Measurements from ENCODE around the gene HOXA6.

The HOXA6 gene

DNA sequence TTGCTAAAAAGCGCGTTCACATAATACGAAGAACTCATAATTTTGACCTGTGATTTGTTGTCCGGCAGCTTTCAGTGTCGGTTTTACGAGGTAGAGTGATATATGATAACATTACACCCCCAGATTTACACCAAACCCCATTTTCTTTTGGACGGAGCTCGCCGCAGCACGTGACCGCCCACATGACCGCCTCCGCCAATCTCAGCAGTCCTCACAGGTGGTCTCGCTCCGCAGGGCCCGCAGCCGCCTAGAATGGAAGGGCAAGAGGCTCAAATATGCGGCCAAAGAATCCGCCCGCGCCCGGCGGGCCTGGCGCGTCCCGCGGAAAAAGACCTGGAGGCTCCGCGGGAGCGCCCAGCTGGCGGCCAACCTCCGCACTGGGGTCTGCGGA lies 8.9 kb upstream of the HOXA6 start, which contains the start of gene HOXA7:
HOXA7 (minus strand) TSS at position 168 of the 391 bp plus-strand sequence; CDS start at position 38, 130 bp downstream.
- no peak for TF ChIP-seq POLR2AphosphoS5 (IDR thresholded peaks at IDR 0.05; ENCODE audit: low read depth)
- TF ChIP-seq, protein P1, sequence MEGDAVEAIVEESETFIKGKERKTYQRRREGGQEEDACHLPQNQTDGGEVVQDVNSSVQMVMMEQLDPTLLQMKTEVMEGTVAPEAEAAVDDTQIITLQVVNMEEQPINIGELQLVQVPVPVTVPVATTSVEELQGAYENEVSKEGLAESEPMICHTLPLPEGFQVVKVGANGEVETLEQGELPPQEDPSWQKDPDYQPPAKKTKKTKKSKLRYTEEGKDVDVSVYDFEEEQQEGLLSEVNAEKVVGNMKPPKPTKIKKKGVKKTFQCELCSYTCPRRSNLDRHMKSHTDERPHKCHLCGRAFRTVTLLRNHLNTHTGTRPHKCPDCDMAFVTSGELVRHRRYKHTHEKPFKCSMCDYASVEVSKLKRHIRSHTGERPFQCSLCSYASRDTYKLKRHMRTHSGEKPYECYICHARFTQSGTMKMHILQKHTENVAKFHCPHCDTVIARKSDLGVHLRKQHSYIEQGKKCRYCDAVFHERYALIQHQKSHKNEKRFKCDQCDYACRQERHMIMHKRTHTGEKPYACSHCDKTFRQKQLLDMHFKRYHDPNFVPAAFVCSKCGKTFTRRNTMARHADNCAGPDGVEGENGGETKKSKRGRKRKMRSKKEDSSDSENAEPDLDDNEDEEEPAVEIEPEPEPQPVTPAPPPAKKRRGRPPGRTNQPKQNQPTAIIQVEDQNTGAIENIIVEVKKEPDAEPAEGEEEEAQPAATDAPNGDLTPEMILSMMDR (IDR thresholded peaks at IDR 0.05; ENCODE audit: insufficient read depth, low read length), result no peak
- TF ChIP-seq GABPA (IDR thresholded peaks at IDR 0.05; ENCODE audit: low read depth), result no peak
- TF ChIP-seq, protein P2, sequence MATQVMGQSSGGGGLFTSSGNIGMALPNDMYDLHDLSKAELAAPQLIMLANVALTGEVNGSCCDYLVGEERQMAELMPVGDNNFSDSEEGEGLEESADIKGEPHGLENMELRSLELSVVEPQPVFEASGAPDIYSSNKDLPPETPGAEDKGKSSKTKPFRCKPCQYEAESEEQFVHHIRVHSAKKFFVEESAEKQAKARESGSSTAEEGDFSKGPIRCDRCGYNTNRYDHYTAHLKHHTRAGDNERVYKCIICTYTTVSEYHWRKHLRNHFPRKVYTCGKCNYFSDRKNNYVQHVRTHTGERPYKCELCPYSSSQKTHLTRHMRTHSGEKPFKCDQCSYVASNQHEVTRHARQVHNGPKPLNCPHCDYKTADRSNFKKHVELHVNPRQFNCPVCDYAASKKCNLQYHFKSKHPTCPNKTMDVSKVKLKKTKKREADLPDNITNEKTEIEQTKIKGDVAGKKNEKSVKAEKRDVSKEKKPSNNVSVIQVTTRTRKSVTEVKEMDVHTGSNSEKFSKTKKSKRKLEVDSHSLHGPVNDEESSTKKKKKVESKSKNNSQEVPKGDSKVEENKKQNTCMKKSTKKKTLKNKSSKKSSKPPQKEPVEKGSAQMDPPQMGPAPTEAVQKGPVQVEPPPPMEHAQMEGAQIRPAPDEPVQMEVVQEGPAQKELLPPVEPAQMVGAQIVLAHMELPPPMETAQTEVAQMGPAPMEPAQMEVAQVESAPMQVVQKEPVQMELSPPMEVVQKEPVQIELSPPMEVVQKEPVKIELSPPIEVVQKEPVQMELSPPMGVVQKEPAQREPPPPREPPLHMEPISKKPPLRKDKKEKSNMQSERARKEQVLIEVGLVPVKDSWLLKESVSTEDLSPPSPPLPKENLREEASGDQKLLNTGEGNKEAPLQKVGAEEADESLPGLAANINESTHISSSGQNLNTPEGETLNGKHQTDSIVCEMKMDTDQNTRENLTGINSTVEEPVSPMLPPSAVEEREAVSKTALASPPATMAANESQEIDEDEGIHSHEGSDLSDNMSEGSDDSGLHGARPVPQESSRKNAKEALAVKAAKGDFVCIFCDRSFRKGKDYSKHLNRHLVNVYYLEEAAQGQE (IDR thresholded peaks at IDR 0.05; ENCODE audit: insufficient replicate concordance, low read depth), result no peak
- TF ChIP-seq SPI1 (IDR thresholded peaks at IDR 0.05; ENCODE audit: borderline replicate concordance, low read depth), result no peak
- Histone ChIP-seq H3K4me3 (replicated peaks; ENCODE audit: insufficient read depth, low read length) (peak within 1 kb of the TSS; percentile 47), H3K27ac (replicated peaks) (no peak within 1 kb of the TSS), H3K27me3 (ENCODE audit: insufficient read depth, poor library complexity, severe bottlenecking) (peaks cover 74% of the 10 kb centered on the region)
- DNase-seq (ENCODE audit: low read depth in 1 of 2, low spot score in 1 of 2), result peak in 1 of 2 experiments; percentile 25

DNA sequence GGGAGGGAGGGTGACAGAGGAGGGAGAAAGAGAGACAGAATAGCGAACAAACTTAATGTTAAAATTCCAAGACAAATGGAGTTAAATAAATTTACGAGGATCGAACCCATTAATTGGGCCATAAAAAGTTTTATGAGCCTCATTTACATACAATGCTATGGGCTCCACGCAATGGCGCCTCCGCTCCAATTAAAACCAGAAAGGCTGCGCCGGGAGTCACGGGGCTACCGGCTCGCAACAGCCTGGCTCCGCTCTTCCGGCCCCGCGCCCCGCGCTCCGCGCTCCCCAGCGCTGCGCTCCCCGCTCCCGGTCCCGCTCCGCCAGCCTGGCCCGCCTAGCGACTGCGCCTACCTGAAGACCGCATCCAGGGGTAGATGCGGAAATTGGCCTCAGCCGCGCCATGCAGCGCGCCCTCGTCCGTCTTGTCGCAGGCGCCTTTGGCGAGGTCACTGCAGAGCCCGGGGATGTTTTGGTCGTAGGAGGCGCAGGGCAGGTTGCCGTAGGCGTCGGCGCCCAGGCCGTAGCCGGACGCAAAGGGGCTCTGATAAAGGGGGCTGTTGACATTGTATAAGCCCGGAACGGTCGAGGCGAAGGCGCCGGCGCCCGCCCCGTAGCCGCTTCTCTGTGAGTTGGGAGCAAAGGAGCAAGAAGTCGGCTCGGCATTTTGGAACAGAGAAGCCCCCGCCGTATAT lies 8.4 kb upstream of the HOXA6 start:
- TF ChIP-seq, protein P2 (IDR thresholded peaks at IDR 0.05; ENCODE audit: insufficient replicate concordance, low read depth), result no peak
- TF ChIP-seq, protein P1 (IDR thresholded peaks at IDR 0.05; ENCODE audit: insufficient read depth, low read length), result no peak
- TF ChIP-seq SPI1 (IDR thresholded peaks at IDR 0.05; ENCODE audit: borderline replicate concordance, low read depth) (no peak), POLR2AphosphoS5 (IDR thresholded peaks at IDR 0.05; ENCODE audit: low read depth) (no peak), GABPA (IDR thresholded peaks at IDR 0.05; ENCODE audit: low read depth) (no peak)
- Histone ChIP-seq H3K4me3 (replicated peaks; ENCODE audit: insufficient read depth, low read length) (peak overlapping the region; percentile 47), H3K27ac (replicated peaks) (no peak overlapping the region), H3K27me3 (ENCODE audit: insufficient read depth, poor library complexity, severe bottlenecking) (peaks cover 78% of the 10 kb centered on the region)
- peak in 1 of 2 experiments; percentile 37 for DNase-seq (ENCODE audit: low read depth in 1 of 2, low spot score in 1 of 2)

DNA sequence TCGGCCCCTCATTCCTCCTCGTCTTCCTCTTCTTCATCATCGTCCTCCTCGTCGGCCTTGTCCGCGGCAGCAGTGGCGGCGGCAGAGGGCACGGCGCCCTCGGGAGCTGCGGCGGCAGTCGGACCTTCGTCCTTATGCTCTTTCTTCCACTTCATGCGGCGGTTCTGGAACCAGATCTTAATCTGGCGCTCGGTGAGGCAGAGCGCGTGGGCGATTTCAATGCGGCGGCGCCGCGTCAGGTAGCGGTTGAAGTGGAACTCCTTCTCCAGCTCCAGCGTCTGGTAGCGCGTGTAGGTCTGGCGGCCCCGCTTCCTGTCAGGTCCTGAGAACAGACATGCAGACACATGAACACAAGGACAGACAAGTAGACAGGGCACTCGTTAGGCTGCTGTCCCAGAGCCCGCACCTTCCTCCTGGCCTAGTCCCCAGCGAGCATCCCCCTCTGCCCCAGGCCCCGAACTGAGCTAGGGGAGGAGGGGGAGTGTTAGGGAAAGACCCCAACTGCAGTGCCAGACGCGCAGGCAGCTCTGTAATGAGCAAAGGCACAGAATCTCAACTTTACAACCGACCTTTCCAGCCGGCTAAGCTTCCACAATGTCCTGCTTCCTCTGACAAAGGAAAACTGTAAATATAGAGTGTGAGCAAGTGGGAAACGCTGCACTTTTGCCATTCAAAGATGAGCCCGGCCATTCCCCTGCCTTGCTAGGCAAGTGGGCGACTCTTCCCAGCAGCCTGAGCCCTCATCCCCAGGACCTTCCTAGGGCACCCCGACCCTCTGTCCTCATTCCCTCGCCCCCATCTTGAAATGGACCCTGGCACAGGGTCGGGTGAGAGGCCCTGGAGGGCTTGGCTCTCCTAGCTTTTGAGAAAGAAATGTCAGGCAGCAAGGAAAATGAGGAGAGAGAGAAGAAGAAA lies 7.6 kb upstream of the HOXA6 start:
- H3K27me3 ChIP-seq (ENCODE audit: insufficient read depth, poor library complexity, severe bottlenecking), result peaks cover 77% of the 10 kb centered on the region
- peak overlapping the region; percentile 47 for H3K4me3 ChIP-seq (replicated peaks; ENCODE audit: insufficient read depth, low read length)
- H3K27ac ChIP-seq (replicated peaks), result no peak overlapping the region
- no peak for TF ChIP-seq SPI1 (IDR thresholded peaks at IDR 0.05; ENCODE audit: borderline replicate concordance, low read depth)
- TF ChIP-seq, protein P1 (IDR thresholded peaks at IDR 0.05; ENCODE audit: insufficient read depth, low read length), result no peak
- no peak for TF ChIP-seq POLR2AphosphoS5 (IDR thresholded peaks at IDR 0.05; ENCODE audit: low read depth)
- TF ChIP-seq, protein P2 (IDR thresholded peaks at IDR 0.05; ENCODE audit: insufficient replicate concordance, low read depth), result no peak
- TF ChIP-seq GABPA (IDR thresholded peaks at IDR 0.05; ENCODE audit: low read depth), result no peak
- DNase-seq (ENCODE audit: low read depth in 1 of 2, low spot score in 1 of 2), result no peak
